AG09319 (cell line): Measurements from ENCODE around the gene UBXN6.

Source experiments
- DNase-seq: peaks from one replicate; pipeline ENCODE4 v3.0.0-alpha.2; 2010; ENCODE audit warnings: low read depth; ENCODE audit errors: extremely low read depth
- TF ChIP-seq, protein P1 (sequence below): IDR thresholded peaks from 2 replicates; pipeline ENCODE4 v1.5.1; 2011; ENCODE audit warnings: low read depth, mild to moderate bottlenecking, inconsistent platforms, low read length, moderate library complexity

Gene UBXN6

DNA sequence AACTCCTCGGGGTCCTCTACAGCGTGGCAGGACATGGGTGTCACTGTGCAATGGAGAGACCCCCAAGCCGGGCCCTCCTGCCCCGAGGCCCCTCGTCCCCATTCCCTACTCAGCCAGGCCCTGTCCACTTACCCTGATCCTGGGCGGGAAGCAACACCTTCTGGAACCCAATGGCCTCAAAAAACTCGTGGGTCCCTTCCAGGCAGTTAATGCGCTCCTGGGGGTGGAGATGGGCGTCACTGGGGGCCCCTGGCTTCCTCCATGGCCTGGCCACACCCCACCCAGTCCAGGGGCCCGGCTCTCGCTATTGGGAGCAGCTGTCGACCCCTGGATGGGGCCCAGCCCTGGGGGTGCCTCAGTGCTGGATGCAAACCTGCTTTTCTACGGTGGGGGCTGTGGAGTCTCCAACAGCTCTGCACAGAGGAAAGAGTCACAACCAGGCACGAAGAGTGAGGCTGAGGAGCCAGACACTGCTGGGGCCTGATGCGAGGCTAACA, 10.8 kb downstream of the UBXN6 start:
- TF ChIP-seq, protein P1, sequence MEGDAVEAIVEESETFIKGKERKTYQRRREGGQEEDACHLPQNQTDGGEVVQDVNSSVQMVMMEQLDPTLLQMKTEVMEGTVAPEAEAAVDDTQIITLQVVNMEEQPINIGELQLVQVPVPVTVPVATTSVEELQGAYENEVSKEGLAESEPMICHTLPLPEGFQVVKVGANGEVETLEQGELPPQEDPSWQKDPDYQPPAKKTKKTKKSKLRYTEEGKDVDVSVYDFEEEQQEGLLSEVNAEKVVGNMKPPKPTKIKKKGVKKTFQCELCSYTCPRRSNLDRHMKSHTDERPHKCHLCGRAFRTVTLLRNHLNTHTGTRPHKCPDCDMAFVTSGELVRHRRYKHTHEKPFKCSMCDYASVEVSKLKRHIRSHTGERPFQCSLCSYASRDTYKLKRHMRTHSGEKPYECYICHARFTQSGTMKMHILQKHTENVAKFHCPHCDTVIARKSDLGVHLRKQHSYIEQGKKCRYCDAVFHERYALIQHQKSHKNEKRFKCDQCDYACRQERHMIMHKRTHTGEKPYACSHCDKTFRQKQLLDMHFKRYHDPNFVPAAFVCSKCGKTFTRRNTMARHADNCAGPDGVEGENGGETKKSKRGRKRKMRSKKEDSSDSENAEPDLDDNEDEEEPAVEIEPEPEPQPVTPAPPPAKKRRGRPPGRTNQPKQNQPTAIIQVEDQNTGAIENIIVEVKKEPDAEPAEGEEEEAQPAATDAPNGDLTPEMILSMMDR, result no peak
- DNase-seq, result no peak

GRCh38 chr19:4445963-4446703, 11.5 kb downstream of the UBXN6 start:
- no peak for DNase-seq
- TF ChIP-seq, protein P1, result no peak

DNA sequence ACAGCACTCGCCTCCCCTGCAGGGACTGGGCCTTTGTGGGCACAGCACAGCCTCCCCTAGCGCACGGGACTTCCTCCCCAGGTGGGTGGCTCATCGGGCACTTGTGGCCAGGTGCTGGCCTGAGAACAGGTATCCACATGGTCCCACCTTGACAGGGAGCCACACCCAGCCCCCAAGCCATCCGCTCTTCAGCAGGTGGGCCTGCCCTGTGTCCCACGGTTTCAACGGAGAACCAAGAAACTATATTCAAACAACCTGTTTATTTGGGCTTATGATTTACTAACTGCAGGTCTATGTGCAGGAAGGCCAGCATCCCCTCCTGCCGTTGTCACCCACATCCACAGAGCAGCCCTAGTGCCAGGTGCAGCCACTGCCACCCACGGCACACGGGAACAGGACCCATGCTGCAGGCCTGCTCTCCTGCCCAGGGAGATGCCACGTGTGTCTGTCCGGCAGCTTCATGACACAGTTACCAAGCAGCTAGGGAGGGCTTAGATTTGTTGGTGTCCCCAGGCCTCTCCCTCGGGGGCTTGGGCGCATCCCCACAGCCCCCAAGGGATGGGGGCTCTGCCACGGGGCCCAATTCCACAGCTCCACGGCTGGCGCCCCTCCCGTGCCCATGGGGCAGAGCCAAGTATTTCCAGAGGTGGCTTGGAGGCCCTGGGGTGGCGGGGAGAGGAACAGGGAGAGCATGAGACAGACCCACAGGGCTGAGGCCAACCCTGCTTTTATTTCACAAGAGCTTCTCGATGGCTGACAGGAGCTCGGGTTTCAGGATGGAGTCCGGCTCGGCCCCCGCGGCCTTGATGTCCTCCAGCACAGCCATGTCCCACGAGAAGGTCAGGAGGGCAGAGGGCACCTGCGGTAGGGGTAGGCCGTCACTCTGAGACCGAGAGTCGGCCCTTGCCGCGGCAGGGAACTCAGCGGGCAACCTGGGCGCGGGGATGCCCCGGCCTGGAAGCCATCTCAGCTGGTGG, 12.5 kb downstream of the UBXN6 start:
- no peak for DNase-seq
- TF ChIP-seq, protein P1, result no peak

GRCh38 chr19:4443966-4444764, 13.4 kb downstream of the UBXN6 start:
- no peak for DNase-seq
- TF ChIP-seq, protein P1, result no peak

GRCh38 chr19:4443188-4443587, 14.4 kb downstream of the UBXN6 start:
- TF ChIP-seq, protein P1, result no peak
- no peak for DNase-seq

DNA sequence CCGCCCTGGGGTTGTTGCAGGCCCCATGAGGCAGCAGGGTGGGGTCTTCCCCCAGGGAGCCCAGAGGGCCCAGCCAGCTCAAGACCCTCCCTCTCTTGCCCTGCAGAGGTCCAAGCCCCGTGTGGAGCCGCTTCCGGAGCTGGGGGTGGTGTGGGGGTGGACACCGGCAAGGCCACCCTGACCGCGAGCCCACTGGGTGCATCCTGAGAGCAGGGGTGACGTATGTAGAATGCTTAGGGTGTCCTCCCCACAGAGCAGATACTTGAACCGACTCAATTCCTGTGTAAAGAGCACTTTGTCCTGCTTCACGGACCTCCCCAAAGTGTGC, 14.8 kb downstream of the UBXN6 start:
- no peak for DNase-seq

More for the DNA sequence above, 14.8 kb downstream of the UBXN6 start:
- TF ChIP-seq, protein P1, result no peak
